ENCODE measurements around the gene ACYP2. TPM values are rescaled to one million over a fixed set of nuclear protein-coding genes. Genes with fewer than 3 reads are reported as not detected.

ACYP2 gene
- total and polyA plus RNA-seq, 8 donors = 13.7 to 20.6 (median 16.2) TPM

DNA sequence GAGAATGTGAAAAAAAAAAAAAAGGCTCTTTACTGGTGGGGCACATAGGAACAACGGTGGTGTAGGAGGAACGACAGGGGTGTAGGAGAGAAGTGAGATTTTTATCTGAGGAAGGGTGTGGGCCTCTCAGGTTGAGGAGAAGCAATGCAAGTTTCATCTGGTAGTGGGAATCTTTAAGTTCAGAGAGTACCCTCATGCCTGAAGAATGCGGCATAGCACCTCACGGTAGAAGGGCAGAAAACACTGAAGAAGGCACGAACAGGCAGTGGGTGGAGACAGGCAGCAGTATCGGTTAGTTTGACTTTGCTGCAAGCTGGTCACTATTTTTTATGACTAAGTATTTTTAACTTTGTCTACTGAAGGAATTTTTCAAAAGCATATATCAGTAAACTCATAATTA, 192.8 kb downstream of the ACYP2 start:
- DNase-seq = no peak
- Histone ChIP-seq H3K9me3 (no peaks in the 10 kb centered on the region), H3K27me3 (no peaks in the 10 kb centered on the region), H3K4me3 (no peak overlapping the region), H3K4me1 (no peaks in the 10 kb centered on the region), H3K27ac (no peak overlapping the region), H3K36me3 (no peaks in the 10 kb centered on the region)
- TF ChIP-seq, protein P1, sequence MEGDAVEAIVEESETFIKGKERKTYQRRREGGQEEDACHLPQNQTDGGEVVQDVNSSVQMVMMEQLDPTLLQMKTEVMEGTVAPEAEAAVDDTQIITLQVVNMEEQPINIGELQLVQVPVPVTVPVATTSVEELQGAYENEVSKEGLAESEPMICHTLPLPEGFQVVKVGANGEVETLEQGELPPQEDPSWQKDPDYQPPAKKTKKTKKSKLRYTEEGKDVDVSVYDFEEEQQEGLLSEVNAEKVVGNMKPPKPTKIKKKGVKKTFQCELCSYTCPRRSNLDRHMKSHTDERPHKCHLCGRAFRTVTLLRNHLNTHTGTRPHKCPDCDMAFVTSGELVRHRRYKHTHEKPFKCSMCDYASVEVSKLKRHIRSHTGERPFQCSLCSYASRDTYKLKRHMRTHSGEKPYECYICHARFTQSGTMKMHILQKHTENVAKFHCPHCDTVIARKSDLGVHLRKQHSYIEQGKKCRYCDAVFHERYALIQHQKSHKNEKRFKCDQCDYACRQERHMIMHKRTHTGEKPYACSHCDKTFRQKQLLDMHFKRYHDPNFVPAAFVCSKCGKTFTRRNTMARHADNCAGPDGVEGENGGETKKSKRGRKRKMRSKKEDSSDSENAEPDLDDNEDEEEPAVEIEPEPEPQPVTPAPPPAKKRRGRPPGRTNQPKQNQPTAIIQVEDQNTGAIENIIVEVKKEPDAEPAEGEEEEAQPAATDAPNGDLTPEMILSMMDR (IDR thresholded peaks at IDR 0.05) = no peak
- intact Hi-C loops (cut with DNase I) = no loop called here
- no peak for ATAC-seq

DNA sequence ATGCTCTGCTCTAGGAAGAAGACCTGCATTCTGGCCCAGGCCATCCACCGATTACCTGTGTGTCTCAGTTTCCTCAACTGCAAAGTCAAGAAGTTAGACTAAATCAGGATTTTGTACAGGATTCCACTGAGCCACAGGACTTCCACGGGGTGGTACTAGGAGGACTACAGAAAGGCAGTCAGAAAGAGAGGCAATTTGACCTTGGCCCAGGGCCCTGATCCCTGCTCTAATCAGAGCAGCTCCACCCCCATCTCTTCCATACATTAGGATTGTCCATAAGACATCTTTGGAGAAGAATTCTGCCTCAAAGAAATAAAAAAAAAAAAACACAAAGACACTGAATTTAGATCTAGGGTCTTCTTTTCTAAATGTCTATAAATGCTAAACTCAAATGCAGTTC, 193.4 kb downstream of the ACYP2 start:
- DNase-seq (no peak), ATAC-seq (no peak)
- intact Hi-C loops (cut with DNase I) = no loop called here

GRCh38 chr2:54310311-54310710, 194.9 kb downstream of the ACYP2 start:
- DNase-seq = no peak

More for the DNA sequence above, 193.4 kb downstream of the ACYP2 start:
- TF ChIP-seq, protein P1 (IDR thresholded peaks at IDR 0.05) = no peak
- no peak overlapping the region for H3K27ac ChIP-seq
- no peak overlapping the region for H3K4me3 ChIP-seq
- no peaks in the 10 kb centered on the region for H3K27me3 ChIP-seq
- no peaks in the 10 kb centered on the region for H3K9me3 ChIP-seq
- H3K36me3 ChIP-seq = no peaks in the 10 kb centered on the region
- H3K4me1 ChIP-seq = no peaks in the 10 kb centered on the region

DNA sequence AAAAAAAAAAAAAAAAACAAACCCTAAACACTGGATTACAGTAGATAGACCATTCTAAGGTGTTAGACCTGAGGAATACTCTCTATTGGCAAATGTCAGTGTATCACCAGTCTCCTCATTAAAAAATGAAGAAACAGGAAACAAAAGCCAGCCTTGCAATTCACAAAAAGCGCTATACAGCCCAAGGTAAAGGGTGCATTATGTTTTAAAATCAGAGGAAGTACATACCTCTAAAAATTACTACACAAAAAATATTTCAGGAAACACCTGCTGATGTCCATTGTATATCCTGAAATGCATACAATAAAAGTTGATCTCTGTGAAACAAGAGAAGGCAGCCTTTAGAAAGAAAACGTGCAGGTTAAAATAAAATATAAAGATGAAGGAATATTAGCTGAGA, 195.5 kb downstream of the ACYP2 start:
- Histone ChIP-seq H3K4me3 (no peak overlapping the region), H3K27ac (no peak overlapping the region), H3K36me3 (no peaks in the 10 kb centered on the region), H3K27me3 (no peaks in the 10 kb centered on the region), H3K4me1 (no peaks in the 10 kb centered on the region), H3K9me3 (no peaks in the 10 kb centered on the region)
- TF ChIP-seq, protein P1 (IDR thresholded peaks at IDR 0.05) = no peak
- DNase-seq (no peak), ATAC-seq (no peak)
- intact Hi-C loops (cut with DNase I) = no loop called here

More at GRCh38 chr2:54310311-54310710, 194.9 kb downstream of the ACYP2 start:
- intact Hi-C loops (cut with DNase I) = no loop called here
- Histone ChIP-seq H3K4me3 (no peak overlapping the region), H3K4me1 (no peaks in the 10 kb centered on the region), H3K9me3 (no peaks in the 10 kb centered on the region), H3K27me3 (no peaks in the 10 kb centered on the region), H3K36me3 (no peaks in the 10 kb centered on the region), H3K27ac (no peak overlapping the region)
- ATAC-seq = no peak
- TF ChIP-seq, protein P1 (IDR thresholded peaks at IDR 0.05) = no peak

- no peaks in the 10 kb centered on the region for H3K36me3 ChIP-seq
Measured at GRCh38 chr2:54313147-54313546, 197.7 kb downstream of the ACYP2 start.

More at GRCh38 chr2:54313147-54313546, 197.7 kb downstream of the ACYP2 start:
- Histone ChIP-seq H3K9me3 (no peaks in the 10 kb centered on the region), H3K27ac (no peak overlapping the region), H3K4me3 (no peak overlapping the region), H3K4me1 (no peaks in the 10 kb centered on the region), H3K27me3 (no peaks in the 10 kb centered on the region)
- ATAC-seq (no peak), DNase-seq (peak in 1 of 4 donors; percentile 38)
- intact Hi-C loops (cut with DNase I) = no loop called here
- TF ChIP-seq, protein P1 (IDR thresholded peaks at IDR 0.05) = no peak
